ENCODE data around the gene PSMA5.
"Not testable (repeated sequence)": the region's sequence is repeated elsewhere in the genome, so short reads cannot be mapped to it uniquely, and the experiment has no call there.

Gene PSMA5

DNA sequence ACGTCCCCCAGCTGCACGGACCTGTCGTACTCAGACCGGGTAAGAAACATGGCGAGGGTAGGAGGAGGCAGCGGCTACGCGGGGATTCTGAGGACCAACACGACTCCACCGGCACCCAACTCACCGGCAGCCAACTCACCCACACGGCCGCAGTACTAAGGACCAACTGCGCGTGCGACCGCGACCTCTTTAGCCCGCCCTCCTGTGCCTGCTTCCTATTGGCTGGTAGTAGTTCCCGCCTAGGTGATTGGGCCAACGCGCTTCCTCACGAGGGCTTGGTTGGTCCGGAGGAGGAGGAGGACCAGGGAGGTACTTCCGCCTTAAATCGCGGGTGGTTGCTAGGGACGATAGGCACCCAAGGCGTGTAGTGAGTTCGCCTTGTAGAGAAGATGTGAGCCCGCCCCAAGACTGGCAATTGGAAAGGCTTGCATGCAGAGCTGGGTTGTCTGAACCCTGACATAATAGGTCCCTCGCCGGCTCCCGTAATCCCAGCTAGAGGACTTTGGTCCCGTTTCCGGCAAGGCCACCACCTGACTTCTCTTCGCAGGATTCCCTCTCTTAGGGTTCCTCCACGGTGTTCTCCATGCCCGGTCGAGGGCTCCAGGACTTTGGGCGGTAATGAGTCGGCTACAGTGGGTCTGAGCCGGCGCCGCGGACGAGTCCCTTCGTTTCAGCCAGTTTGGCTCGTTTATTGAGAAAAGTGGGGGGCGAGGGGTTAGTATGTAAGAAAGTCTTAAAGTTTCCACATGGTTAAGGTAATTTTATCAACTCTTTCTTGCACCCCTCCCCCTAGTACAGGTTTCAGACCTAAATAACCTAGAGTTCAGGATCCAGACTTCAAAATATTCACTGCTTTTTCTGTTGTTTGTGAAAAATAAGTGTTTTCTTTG, at the start of gene PSMA5:
PSMA5 (minus strand) TSS at position 168 of the 890 bp plus-strand sequence; CDS start at position 50, 118 bp downstream.
- peak; percentile 100 for DNase-seq

DNA sequence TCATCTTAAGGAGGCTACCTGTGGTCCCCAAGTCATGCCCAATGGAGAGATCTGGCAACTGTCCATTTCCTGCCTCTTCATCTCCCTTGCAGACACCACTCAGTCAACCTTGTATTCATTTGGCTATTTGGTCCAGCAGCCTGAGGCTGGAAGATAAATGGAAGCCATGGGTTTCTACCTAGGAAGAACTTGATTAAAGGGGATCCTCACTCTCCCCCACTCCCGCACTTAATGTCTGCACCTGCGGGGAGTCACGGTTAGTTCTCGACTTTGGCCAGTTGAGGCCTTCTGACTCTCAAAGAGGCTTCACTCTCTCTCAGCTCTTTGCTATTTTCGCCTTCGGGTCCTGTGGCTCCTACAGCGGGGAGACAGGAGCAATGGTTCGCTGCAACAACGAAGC, 49.0 kb upstream of the PSMA5 start:
- DNase-seq = no peak

DNA sequence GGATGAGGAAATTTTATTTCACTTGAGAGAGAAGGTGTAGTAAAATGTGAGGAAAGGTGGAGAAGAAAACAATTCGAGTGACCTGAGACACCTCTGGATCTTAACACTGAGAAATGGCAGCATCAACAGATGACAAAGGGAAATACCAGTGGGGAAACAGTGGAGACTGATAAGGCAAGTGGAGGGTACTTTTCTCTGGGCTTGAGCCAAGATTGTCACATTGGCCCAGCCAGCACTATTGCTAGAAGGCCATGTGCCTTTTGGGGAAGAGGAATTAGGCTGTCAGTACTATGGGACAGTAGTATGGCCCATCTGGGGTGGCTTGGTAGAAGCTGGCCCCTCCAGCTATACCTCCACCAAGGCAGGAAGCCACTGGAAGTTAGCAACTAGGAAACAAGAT, 48.4 kb upstream of the PSMA5 start:
- DNase-seq = peak; percentile 59

DNA sequence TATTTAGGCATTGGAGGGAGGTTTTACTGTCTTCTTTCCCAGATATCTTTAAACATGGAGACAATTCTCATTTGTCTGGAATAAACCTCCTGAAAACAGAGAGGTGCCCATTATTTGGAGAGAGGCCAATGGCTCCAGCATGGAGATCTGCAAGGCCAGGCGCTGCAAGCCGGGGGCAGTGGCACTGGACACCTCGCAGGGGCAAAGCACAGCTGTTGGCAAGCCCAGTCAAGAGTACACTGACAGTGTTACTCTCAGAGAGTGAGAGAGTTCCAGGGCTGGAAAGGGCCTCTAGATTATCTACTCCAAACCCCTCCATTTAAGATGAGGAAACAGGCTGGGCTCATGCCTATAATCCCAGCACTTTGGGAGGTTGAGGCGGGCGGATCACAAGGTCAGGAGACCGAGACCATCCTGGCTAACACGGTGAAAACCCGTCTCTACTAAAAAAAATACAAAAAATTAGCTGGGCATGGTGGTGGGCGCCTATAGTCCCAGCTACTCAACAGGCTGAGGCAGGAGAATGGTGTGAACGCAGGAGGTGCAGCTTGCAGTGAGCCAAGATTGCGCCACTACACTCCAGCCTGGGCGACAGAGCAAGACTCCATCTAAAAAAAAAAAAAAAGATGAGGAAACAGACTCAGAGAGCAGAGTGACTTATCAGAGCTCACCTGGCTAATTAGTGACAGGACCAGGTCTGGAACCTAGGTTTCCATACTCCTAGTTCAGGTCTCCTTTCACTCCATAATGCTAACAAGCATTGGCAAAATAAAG, 47.2 kb upstream of the PSMA5 start:
- not testable (repeated sequence) for DNase-seq

DNA sequence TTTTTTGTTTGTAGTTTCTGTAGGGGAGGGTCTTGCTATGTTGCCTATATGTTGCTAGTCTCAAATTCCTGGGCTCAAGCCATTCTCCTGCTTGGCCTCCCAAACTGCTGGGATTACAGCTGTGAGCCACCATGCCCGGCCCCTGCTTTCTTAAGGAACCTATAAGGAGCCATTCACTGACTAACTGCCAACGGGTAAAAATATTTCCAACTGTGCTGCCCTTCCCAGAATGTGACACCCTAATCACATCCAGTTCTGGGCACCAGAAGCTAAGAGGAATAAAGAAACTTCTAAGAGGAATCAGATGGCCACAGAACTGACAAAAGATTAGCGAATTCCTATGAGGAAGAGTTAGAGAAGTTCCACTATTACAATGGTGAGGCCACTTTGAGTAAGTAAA, 46.5 kb upstream of the PSMA5 start:
- no peak for DNase-seq

DNA sequence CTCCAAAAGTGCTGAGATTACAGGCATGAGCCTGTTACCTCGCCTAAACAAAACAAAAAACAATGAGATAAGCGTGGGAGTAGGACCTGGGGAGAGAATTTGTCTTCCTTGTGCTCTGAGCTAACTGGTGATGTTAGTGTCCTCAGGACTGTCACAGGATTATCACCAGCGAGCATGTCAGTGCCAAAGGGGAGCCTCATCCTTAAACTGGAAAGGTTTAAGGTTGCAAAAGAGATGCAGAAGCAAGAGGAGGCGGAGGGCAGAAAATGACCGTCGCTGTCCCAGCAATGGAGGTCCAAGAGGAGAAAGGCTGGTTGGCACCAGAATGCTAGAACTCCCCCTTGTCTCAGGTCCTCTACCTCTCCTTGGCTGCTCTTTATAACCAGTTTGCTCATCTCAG, 44.0 kb upstream of the PSMA5 start:
- no peak for DNase-seq

DNA sequence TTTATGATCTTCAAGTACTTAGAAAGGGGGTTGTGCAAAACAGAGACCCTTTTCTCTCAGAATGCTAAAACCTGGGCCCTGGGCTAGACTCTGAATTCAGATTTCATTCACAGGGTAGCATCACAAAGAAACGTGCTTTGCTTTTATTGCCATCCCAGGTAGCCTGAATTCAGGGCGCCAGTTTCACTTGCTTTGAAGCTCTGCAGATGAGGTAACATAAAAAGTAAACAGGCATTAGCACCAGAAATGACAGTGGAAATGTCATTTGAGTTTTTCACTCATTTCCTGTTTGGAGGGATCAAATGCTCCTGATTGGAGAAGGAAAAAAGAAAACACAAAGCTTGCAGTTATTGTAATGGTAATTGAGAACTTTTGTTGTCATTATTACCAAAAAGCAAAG, 42.7 kb upstream of the PSMA5 start:
- no peak for DNase-seq

DNA sequence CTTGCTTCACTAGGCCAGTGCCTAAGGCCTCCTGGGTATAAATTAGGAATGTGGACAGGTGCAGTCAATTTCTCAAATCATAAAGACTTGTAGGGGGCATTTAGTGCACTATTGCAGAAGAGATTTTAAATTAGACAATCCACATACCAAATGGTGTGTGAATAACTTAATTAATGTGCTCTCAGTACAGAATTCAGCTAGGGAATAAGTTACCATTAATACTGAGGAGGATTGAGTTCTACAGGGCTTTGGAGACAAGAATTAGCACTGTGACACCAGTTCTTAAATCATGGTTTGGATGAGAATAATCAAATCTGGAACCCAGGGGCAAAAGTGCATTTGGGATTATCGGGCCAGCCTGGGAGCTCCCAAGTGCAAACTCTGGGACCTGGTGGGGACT, 41.8 kb upstream of the PSMA5 start:
- no peak for DNase-seq

DNA sequence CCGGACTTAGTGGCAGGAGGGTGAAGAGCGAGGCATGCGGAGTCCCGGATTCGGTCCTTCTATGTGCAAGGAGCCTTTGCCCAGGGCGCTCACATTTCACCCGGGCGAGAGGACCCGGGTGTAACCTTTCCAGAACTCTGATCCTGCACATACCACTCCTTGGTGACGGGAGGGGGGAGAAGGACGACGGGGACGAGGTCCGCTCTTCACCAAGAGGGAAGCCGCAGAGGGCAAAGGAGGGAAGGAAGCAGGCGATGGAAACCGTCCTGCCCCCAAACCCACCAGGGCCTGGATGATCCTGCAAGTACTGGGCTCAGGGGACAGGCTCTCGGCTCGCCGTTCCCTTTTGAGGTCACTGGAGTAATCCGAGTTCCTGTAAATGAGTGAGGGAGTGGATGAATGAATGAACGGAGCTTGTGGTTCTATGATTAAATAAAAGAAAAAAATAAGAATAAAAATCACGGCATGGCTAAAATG, 41.1 kb upstream of the PSMA5 start:
- DNase-seq = no peak

DNA sequence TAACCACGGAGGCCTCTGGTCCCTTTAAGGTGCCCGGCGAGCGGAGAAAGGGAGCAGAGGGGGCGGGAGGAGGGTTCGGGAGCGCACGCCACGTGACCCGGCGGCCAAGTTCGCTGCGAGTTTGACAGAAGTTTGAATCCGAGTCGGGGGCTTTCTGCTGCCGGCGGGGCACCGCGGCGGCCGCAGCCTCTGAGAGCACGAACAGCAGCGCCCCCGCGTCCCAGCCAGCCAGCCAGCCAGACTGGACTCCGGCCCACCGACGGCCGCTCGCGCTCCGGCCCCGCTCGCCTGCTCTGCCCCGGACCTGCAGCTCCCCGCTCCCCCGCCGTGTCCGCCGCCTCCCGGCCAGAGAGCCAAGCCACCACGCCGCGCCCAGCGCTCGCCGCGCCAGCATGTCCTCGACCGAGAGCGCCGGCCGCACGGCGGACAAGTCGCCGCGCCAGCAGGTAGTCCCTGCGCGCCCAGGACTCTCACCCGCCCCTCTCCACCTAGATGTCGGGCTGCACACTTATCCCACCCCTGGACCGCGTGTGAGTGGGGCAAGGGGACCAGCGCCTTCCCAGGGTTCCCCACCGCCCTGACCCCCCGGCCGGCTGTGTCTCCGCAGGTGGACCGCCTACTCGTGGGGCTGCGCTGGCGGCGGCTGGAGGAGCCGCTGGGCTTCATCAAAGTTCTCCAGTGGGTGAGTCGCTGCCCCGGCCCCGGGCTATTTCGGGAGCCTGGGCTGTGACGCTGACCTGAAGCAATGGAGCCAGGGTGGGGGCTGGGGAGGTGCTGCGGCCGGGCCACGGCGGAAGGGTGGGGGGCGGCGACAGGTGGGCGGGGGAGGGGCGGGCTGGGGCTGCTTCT, 40.4 kb upstream of the PSMA5 start, which contains the start of gene SYPL2:
SYPL2 (plus strand) TSS at position 95 of the 849 bp plus-strand sequence; CDS start at position 393, 298 bp downstream.
- no peak for DNase-seq

DNA sequence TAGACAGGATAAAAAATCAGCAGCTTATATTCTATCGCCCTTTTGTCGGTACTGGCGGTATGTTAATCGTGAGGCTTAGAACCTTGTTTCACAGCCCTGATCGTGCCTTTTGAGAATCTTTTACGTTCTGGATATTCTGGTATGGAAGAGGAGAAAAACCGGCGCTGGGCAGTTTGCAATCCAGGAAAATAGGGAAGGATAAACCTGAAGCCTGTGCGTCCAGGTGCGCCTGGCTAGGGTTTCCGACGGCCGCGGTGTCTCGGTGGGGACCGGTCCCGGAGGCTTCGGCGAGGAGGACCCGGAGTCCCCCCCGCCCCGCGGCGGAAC, 39.8 kb upstream of the PSMA5 start:
- no peak for DNase-seq

DNA sequence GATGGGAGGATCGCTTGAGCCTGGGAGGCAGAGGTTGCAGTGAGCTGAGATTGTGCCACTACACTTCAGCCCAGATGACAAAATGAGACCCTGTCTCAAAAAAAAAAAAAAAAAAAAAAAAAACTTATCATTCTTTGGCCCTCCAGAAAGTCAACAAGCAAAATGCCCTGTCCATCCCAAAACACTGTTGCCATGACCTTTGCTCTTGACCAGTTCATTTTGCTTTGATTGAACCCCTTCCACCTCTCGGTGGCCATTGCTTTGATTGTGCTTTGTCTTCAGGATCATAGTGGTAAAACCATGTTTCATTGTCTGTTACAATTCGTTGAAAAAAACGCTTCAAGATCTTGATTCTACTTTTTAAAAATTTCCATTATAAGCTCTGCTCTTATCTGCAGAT, 31.6 kb upstream of the PSMA5 start:
- no peak for DNase-seq

DNA sequence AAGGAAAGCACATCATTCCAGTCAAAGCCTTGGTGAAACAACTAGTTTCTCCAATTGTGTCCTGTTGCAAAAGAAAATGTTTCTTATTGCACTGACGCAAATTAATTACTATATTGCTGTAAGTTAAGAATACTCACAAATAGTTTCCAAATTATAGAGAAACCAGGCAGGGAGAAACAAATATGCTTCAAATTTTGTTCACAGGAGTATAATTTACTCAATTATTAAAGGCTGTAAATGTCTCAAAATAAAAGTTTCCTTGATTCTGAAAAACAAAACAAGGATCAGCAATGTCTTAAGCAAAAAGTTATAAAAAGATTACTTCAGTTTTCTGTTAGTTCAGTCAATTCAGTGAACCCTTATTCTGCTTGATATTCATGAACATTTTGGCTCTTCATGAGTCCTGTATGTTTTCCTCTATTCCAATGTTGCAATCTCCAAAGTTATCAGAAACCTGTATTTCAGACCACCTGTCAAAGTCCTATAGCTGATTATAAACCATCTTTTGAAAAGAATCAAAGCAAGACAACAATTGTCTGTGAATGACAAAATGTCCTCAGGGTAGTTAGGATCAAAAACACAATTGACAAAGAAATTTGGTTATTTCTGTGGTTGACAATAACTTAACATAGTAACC, 28.4 kb upstream of the PSMA5 start:
- DNase-seq = no peak

DNA sequence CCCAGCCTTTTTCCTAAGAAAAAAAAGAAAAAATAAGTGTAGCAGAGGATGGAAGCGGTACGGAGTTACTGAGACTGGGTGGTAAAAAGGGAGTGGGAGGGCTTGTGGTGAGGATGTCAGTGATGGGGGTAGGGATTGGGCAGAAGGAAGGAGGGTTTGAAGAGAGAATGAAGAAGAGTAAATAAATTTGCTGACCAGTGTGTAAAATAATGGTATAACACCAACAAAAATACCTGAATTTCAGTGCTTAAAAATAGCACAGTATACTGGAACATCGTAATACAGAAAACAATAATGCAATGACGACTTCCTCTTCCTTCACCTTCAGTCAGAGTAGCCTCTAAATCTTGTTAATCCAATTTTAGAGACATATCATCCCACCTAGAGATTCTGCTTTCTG, 21.3 kb upstream of the PSMA5 start:
- DNase-seq = no peak

DNA sequence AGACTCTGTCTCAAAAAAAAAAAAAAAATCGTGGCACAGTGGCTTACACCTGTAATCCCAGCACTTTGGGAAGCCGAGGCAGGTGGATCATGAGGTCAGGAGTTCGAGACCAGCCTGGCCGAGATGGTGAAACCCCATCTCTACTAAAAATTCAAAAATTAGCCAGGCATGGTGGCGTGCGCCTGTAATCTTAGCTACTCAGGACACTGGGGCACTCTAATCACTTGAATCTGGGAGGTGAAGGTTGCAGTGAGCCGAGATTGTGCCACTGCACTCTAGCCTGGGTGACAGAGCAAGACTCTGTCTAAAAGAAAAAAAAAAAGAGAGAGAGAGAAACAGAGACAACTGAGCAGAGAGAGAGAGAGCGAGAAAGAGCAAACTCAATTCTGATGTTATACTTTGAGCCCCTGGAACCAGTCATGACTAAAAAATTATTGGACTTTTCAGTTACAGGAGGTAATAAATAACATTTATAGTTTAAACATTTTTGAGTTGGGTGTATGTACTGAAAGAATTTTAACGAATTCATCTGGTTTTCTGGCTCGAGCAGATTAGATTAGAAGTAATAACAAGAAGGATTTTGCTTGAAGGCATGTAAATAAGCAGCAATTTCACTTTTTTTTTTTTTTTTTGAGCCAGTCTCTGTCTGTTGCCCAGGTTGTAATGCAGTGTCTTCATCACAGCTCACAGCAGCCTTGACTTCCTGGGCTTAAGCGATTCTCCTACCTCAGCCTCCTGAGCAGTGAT, 19.9 kb upstream of the PSMA5 start:
- not testable (repeated sequence) for DNase-seq

DNA sequence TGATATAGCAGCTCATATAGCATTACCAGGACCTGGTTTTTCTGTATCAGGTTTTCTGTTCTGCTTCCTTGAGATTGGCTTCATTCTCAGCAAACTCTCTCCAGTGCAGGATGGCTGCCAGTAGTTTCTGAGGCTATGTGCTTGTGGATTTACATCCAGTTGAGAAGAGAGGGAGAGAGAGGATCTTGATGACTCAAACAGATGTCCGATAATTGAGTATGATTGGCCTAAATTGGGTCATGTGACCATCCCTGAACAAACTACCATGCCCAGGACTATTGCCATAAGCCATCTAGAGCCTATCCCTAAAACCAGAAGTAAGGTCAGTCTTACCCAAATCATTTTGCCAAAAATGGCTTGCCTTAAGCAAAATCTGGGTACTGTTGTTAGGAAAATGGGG, 18.1 kb upstream of the PSMA5 start:
- no peak for DNase-seq

DNA sequence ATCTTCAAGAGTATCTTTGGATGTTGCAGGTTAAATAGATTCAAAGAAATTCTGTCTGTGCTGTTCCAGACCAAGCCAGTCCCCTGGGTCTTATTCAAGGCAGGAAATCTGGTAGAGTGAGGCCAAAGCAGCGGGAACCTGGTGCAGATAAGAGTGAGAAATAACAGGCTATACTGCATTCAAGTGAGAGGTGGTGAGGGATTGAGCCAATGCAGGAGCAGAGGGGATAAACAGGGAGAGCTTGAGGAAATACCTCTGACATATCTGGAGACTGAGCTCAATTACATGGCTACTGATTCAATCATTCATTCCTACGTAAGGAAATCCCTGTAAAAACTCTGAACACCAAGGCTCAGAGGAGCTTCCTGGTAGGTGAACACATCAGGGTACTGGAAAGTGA, 17.2 kb upstream of the PSMA5 start:
- no peak for DNase-seq

DNA sequence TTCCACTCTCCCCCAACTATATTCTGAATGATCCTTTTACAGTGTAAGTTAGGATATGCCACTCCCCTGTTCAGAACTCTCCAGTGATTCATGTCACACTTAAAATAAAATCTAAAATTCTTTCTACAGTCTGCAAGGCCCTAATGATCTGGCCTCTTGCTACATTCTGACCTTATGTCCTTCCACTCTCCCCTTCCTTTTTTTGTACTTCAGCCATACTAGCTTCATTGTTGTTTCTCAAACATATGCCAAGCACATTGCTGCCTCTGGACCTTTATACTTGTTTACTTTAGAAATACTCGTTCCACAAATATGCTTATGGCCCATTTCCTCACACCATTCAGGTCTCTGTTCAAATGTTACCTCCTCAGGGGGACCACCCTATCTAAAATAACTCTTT, 14.8 kb upstream of the PSMA5 start:
- no peak for DNase-seq

DNA sequence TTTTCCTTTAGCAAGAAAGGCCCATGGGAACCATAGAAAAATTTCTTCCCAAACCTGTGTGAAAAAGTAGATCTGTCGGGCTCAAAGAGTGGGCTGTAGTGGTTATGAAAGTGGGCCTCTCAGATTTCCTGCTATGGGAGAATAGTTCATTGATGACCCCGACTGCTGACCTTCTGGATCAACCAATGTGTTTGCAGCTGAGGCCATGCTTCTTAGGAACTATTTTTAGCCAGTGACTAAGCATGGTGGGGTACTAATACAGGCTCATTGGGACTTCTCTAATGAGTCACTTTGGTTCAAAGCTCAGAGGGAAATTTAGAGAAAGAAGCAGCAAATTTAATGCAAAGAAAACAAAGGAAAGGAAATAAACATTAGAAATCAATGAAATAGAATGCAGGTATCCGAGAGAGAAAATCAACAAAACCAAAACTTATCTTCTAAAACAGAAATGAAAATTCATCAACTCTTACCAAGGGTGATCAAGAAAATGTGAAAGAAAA, 12.6 kb upstream of the PSMA5 start:
- no peak for DNase-seq

DNA sequence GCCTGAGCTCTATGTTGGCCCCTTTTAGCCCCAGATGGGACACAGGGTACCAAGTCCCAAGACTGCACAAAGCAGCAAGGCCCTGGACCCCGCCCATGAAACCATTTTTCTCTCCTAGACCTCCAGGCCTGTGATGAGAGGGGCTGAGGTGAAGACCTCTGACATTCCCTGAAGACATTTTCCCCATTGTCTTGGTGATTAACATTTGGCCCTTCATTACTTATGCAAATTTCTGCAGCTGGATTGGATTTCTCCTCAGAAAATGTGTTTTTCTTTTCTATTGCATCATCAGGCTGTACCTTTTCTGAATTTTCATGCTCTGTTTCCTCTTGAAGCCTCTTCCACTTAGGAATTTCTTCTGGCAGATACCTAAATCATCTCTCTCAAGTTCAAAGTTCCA, 8.2 kb upstream of the PSMA5 start:
- no peak for DNase-seq

DNA sequence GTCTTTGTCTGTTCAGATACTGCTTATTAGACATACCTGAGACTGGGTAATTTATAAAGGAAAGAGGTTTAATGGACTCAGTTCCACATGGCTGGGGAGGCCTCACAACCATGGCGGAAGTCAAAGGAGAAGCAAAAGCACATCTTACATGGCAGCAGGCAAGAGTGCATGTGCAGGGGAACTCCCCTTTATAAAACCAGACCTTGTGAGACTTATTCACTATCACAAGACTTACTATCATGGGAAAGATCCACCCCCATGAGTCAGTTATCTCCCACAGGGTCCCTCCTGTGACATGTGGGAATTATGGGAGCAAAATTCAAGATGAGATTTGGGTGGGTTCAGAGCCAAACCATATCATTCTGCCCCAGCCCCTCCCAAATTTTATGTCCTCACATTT, 7.1 kb upstream of the PSMA5 start:
- DNase-seq = peak; percentile 7

DNA sequence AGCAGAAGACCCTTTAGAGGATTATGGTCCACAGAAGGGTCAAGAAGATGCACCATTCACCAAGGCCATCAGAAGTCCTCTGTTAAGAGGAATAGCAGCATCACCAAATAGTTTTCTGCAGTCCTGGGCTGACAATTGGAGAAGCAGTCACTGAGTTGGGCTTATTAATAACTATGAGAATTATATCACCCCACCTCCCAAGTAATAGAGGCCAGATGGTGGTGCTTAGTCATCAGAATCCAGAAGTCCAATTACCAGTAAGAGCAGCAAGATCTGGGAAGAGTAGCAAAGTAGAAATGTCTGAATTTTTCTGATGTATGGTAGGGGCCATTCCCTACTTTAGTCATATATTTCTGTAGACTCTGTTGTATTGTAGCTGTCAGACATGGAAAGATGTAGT, 6.1 kb upstream of the PSMA5 start:
- DNase-seq = no peak
